GM03348 (cell line): ENCODE data around the gene SLIRP.
"Not testable (repeated sequence)": the region's sequence is repeated elsewhere in the genome, so short reads cannot be mapped to it uniquely, and the experiment has no call there.

Source experiments
- DNase-seq: peaks from one replicate; pipeline ENCODE4 v3.0.0; 2012; ENCODE audit warnings: low spot score

SLIRP gene

GRCh38 chr14:77746064-77746702, 38.3 kb downstream of the SLIRP start:
- no peak for DNase-seq

- DNase-seq, result not testable (repeated sequence)
Measured at GRCh38 chr14:77747425-77747824, 39.5 kb downstream of the SLIRP start.

GRCh38 chr14:77752266-77752665, 44.4 kb downstream of the SLIRP start:
- DNase-seq, result no peak

- no peak for DNase-seq
Measured at GRCh38 chr14:77752799-77753516, 45.1 kb downstream of the SLIRP start.

- DNase-seq, result peak; percentile 96
Measured at GRCh38 chr14:77760381-77761204, 52.7 kb downstream of the SLIRP start, which contains the start of gene SNW1. SNW1 (minus strand) TSS chr14:77761156; CDS start chr14:77761127, 29 bp downstream.

- peak; percentile 65 for DNase-seq
Measured at GRCh38 chr14:77761205-77761931, 53.5 kb downstream of the SLIRP start.

- DNase-seq, result no peak
Measured at GRCh38 chr14:77763316-77763715, 55.4 kb downstream of the SLIRP start.

GRCh38 chr14:77763978-77764377, 56.1 kb downstream of the SLIRP start:
- no peak for DNase-seq
